GM18519 (cell line): ENCODE measurements around the gene ESRRB.

Experiments used
- ATAC-seq: cut with Tn5 transposase; IDR thresholded peaks from one replicate; pipeline ENCODE4 v1.9.1; 2021; ENCODE audit warnings: mild to moderate bottlenecking, moderate library complexity; ENCODE audit not compliant: unreplicated experiment, low FRiP score

Gene ESRRB

DNA sequence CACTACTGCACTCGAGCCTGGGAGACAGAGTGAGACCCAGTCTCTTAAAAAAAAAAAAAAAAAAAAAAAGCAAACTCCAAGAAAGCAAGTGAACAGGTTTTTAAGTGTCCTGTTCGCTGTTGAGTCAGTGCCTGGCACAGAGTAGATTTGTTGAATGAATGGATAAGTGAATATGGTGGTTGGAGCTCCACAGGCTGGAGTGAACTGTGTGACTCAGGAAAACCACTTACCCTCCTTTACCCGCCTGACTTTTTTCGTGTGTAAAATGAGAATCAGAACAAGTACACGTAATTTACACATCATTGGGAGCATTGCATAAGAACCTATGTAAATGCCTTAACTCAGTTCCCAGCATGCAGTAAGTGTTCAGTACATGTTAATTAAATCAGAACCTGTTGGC is 24.0 kb upstream of the ESRRB start:
- ATAC-seq = no peak

GRCh38 chr14:76352639-76353281 is 23.2 kb upstream of the ESRRB start:
- ATAC-seq = no peak

GRCh38 chr14:76354310-76354709 is 21.6 kb upstream of the ESRRB start:
- ATAC-seq = no peak

DNA sequence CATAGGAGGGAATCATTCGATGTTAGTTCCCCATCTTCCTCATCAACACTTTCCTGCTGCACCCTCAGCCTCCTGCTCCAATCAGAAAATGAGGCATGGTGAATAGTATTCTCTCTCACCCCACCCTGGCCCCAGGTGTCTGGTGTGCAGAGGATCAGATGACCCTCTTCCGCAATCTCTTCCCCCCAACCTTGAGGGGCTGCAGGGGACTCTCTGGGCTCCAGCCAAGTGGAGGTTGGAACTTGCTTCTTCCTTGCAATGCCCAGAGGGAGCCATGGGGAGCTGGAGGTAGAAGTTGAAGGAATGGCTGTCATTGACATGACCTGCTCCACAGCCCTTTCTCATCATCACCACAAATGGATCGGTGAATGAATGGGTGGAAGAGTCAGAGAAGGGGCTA is 20.2 kb upstream of the ESRRB start:
- no peak for ATAC-seq

DNA sequence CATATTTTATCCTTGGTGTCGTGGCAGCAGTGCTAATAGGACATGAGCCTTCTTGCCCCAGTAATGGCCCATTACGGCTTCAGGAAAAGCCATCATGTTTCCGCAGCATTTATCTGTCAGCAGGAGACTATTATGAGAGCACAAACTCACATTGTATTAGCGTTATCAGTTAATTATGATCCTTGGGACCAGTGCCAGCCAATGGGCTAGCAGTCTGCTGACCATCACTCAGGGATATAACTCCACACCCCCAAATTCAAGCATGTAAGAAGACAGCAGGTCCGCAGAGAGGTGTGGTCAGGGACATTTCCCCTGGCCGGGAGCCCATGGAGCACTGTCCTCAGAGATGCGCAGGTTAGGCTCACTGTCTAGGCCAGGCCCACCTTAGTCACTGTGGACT is 4.9 kb upstream of the ESRRB start:
- ATAC-seq = no peak

DNA sequence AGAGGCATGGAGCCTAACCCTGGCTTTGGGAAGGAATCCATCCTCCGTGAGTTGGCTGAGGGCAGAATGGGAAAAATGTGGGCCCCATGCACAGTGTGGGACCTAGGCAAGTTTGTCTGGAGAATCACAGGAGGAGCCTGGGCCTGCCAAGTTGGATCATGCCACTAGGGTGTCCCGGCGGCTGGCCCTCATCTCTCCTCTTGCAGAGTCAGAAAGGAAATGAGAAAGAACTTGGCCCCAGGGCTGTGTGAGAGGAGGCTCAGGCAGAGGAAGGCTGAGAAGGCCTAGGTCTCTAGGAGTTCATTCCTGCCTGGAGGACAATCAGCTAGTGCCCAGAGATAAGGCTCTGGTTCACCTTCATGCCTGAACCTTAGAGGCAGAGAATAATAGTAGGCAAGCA is 2.5 kb upstream of the ESRRB start:
- no peak for ATAC-seq

- no peak for ATAC-seq
These were observed 453 bp upstream of the ESRRB start for GRCh38 chr14:76375484-76375883.

DNA sequence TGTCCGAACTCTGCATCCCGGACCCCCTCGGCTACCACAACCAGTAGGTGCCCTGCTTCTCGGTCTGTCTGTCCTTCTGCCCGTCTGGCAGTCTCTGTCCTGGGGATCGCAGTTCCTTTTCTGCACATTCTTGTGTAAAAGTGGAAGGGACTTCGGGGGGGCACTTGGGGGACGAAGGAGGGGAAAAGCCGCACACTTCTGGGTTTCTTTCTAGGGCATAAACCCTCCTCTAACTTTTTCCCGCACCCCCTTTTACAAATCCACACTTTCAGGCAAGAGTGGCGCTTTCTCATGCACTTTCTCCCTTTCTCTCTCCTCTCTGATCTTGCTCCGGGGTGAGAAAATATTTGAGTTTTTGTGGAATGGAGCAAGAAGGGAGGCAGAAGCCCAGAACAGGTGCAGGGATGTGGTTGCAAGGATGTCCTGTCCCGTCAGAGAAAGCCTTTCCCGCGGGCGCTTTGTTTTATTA is 506 bp downstream of the ESRRB start:
- no peak for ATAC-seq

DNA sequence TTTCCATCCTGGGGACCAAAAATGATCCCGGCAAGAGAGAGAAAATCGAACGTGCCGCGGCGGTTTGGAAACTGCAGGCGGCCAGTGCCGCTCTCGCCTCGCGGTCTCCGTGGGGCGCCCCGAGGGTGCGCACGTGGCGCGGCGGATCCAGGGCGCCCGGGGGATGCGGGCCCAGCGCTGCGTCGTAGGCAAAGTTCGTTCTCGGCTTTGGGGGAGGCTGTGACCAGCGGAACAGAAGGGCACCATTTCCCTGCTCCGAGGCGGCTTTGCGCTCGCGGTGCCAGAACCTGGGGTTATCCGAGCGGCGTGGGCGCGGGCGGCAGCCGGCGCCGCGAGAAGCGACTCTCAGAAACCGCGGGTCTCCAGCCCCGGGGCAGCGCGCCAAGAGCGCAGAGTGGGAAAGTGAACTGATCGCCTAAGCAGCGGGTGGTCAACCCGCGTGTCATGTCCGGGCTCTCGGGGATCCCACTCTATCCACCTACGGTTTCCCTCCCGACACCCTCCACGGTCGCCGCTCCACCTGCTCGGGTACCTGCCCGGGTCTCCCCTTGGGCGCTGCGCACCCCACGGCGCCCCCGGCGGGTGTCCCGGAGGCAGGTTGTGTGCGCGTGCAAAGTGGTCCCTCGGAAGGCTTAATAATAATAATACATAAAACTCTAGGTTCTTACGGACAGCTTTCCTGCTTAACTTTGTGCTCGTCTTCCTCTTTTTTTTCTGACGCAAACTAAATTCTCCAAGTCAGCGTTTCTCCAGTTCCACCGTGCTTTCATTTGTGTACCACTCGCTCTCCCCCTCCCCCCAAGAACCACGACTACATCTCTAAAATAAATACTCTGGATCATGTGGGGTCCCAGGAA is 1.2 kb downstream of the ESRRB start:
- no peak for ATAC-seq

- ATAC-seq = no peak
These were observed 1.8 kb downstream of the ESRRB start for GRCh38 chr14:76377735-76378074.

DNA sequence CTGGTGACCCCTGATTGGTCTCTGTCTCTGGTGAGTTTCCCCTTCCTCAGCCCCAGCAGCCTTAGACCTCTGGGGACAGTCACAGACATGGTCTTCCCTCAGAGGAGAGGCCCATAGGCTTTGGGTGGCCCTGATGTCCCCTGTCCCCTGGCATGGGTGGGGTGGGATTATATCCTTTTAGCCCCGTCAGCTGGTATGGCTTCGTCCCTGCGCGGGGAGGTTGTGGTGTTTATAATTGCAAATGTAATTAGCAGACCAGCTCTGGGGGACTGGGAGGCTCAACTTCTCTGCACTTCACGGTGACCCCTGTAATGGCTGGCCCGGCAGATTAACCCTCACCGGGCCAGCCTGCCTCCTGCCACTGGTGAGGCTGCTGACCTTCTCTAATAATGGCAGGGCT is 5.1 kb downstream of the ESRRB start:
- ATAC-seq = no peak

DNA sequence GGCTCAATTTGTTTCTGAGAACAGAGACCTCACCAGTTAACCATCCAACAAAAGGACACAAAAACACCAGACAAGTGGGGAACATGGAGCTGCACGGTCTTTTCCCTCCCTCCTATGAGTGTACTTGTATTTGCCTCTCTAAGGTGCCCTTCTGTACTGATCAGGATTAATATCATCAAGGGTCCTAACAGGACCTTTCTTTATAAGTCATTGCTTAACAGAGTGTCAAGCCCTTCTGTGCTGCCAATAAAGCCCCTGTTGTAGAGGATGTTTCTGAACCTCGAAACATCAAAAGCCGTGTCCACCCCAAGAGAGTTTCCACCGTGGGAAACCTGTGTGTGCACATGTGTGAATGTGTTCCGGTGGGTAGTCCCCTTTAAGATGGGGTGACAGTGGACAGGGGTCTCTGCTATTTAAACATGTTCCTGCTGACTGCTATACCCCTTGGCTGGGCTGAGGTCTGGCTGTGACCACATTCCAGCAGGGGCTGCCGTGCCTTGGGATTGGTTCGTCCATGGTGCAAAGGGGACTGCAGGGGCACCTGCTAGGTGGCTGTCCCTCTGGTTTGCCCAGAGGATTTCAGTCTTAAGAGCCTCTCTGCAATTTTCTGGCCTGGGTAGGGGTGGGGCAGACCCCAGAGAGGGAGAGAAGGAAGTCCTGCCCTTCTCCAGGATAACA is 6.0 kb downstream of the ESRRB start:
- no peak for ATAC-seq

GRCh38 chr14:76382495-76382832 is 6.5 kb downstream of the ESRRB start:
- ATAC-seq = no peak

- ATAC-seq = no peak
These were observed 9.5 kb downstream of the ESRRB start for GRCh38 chr14:76385435-76385834.

DNA sequence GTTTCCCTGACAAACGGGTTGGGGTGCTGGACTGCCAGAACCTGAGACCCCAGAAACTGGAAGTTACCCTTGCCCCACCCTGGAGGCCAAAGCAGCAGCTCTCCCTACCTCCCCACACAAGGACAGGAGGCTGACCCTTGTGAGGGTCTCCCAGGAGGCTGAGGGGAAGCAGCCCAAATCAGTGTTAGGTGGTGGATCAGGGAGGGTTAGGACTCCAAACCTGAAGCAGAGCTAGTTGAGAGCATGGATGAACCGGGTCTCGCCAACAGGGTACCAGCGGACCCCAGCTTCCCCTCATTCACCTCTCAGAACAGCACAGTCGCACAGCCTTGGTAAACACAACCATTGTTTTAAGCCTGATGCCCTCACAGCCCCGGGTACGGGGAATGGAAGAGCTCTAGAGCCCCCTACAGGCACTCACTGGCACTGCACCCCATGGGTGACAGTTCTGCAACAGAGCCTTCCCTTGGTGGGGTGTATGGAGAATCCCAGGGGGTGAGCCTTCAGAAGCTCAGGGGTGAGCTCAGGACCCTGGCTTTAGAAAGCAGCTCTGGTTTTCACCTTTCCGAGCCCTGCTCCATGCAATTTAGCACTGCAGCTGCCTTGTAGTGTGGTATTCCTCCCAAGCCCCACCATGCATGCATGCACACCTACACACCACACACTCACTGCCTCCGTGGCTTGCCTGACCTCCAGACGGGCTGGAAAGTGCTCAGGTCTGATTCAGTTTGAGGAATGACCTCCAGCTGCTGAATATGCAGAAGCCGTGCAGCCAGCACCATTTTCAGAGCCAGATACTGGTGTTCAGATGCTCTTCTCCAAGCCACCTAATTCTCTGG is 11.2 kb downstream of the ESRRB start:
- no peak for ATAC-seq

DNA sequence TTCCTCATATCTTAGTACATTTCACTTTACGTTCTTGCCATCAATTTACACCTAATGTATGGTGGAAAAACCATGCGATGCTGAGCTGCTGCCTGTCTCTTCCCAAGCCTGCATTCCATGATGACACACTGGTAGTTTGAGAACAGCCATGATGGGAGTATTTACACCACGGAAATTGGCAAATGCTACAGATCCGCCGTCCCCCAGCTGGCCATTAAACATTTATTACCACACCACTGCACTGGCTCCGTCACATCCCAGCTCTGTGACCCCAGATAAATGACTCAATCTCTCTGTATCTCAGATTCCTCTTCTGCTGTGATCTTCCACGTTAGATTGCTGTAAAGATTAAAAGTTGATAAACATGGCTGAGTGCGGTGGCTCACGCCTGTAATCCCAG is 13.9 kb downstream of the ESRRB start:
- no peak for ATAC-seq

DNA sequence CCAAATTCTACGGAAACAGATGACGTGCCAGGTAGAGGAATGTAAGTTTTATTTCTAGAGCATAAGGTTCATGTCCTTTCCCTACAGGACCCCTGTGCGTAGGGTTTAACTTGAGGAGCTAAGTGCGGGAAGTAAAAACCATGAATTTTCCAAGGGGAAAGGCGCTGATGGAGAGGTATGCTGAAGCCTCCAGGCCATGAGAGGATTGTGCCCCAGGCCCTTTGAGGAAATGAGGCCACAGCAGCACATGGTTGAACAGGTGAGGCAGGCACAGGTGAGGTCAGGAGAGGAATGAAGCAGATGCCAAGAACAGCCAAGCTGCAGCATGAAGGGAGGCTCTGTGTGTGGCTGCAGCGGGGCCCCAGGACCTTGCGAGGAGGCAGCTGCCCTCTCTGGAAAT is 14.7 kb downstream of the ESRRB start:
- no peak for ATAC-seq

- no peak for ATAC-seq
These were observed 16.2 kb downstream of the ESRRB start for GRCh38 chr14:76391981-76392690.

- no peak for ATAC-seq
These were observed 18.6 kb downstream of the ESRRB start for GRCh38 chr14:76394569-76394968.

DNA sequence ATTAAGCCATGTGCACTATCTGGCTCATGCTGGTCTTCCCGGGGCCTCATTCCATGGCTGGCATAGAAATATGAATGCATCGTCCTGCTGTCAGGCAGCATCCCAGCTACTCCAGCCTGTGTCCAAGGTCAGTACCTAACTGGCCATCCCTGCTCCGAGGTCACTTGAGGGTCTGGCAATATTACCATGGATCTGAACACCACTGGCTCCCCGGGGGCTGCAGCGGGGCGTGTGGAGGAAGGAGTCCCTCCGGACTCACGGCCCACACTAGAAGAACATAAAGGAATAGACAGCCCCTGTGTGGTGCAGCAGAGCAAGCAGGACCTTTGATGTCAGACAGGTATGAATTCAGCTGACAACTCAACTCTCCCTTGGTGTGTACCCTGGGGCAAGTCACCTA is 19.2 kb downstream of the ESRRB start:
- no peak for ATAC-seq
